Gastrocnemius medialis (tissue), 4 donors: Measurements from ENCODE around the gene KEL.

ENCODE experiments used
- POLR2A ChIP-seq, 2 donors: fragments of 450-650 bp; IDR thresholded peaks; one replicate each; pipeline ENCODE4 v1.6.1; 2017; ENCODE audit warnings: antibody characterized with exemption in 2 of 2, mild to moderate bottlenecking in 2 of 2, moderate library complexity in 2 of 2
- TF ChIP-seq, protein P1 (sequence below), 5 experiments: fragments of 450-650 bp in 3 of 5; fragments of 200-600 bp in 2 of 5; sonication (generic) in 2 of 5; IDR thresholded peaks in 4 of 5; conservative IDR thresholded peaks in 1 of 5; 1 replicate in 4 of 5; 2 replicates in 1 of 5; pipeline ENCODE4 v1.5.1; 2016 to 2019; ENCODE audit warnings: antibody characterized with exemption in 5 of 5, mild to moderate bottlenecking in 3 of 5, moderate library complexity in 3 of 5

DNA sequence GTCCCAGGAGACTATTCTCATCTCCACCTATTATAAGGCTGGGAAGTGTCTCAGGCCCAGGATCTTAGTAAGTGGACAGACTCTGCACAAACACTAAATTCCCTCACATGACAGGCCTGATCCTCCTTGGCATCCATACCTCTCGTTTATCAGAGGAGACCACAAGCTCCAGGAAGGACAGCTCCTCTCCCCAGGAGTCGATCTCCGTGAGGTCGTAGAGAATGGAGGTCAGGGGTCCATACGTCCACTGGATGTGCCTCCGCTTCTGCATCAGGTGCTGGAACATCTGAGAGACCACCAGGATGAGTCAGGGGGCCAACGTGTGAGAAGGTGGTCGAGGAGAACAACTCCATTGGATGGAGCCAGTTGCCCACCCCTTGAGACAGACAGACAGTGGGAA lies 34.2 kb downstream of the KEL start:
- TF ChIP-seq, protein P1, sequence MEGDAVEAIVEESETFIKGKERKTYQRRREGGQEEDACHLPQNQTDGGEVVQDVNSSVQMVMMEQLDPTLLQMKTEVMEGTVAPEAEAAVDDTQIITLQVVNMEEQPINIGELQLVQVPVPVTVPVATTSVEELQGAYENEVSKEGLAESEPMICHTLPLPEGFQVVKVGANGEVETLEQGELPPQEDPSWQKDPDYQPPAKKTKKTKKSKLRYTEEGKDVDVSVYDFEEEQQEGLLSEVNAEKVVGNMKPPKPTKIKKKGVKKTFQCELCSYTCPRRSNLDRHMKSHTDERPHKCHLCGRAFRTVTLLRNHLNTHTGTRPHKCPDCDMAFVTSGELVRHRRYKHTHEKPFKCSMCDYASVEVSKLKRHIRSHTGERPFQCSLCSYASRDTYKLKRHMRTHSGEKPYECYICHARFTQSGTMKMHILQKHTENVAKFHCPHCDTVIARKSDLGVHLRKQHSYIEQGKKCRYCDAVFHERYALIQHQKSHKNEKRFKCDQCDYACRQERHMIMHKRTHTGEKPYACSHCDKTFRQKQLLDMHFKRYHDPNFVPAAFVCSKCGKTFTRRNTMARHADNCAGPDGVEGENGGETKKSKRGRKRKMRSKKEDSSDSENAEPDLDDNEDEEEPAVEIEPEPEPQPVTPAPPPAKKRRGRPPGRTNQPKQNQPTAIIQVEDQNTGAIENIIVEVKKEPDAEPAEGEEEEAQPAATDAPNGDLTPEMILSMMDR (IDR thresholded peaks at IDR 0.05 in 4 of 5, conservative IDR thresholded peaks at IDR 0.05 in 1 of 5), result no peak
- TF ChIP-seq POLR2A (IDR thresholded peaks at IDR 0.05), result no peak
